Mesendoderm (in vitro differentiated cells): ENCODE results near the gene HMG20B.
A peak's percentile ranks its signal among the peaks of the same experiment; 100 is the strongest.

Experiments
- DNase-seq: peaks from one replicate; pipeline ENCODE4 v3.0.0; 2013
- H2AK5ac ChIP-seq: 2 replicates; pipeline ENCODE4 v1.6.1; 2013; ENCODE audit warnings: low read length, inconsistent platforms
- H2BK120ac ChIP-seq: 2 replicates; pipeline ENCODE4 v1.6.1; 2013; ENCODE audit warnings: low read depth, mild to moderate bottlenecking, low read length, moderate library complexity, mixed read lengths
- H2BK15ac ChIP-seq: replicated peaks from 2 replicates; pipeline ENCODE4 v1.6.1; 2013; ENCODE audit warnings: low read depth, mild to moderate bottlenecking, moderate library complexity
- H2BK5ac ChIP-seq: 2 replicates; pipeline ENCODE4 v1.6.1; 2013; ENCODE audit warnings: low read length, inconsistent platforms
- H3K18ac ChIP-seq: 2 replicates; pipeline ENCODE4 v1.6.1; 2013; ENCODE audit warnings: mild to moderate bottlenecking, low read length, mixed read lengths
- H3K23ac ChIP-seq: one replicate; pipeline ENCODE4 v1.6.1; 2013; ENCODE audit warnings: low read length
- H3K27ac ChIP-seq: 2 replicates; pipeline ENCODE4 v1.5.1; 2013; ENCODE audit warnings: low read depth, mild to moderate bottlenecking, inconsistent platforms, low read length, moderate library complexity
- H3K27me3 ChIP-seq: 2 replicates; pipeline ENCODE4 v1.6.1; 2013; ENCODE audit warnings: low read length, control low read depth, mild to moderate bottlenecking, inconsistent platforms; ENCODE audit not compliant: insufficient read depth, poor library complexity
- H3K36me3 ChIP-seq: 2 replicates; pipeline ENCODE4 v1.6.1; 2013; ENCODE audit warnings: low read length, inconsistent platforms; ENCODE audit not compliant: control insufficient read depth, insufficient read depth
- H3K4ac ChIP-seq: one replicate; pipeline ENCODE4 v1.6.1; 2013; ENCODE audit warnings: low read depth, mild to moderate bottlenecking, low read length, moderate library complexity
- H3K4me1 ChIP-seq: 2 replicates; pipeline ENCODE4 v1.6.1; 2013; ENCODE audit warnings: low read depth, low read length, inconsistent platforms; ENCODE audit not compliant: control insufficient read depth
- H3K4me2 ChIP-seq: 2 replicates; pipeline ENCODE4 v1.6.1; 2013; ENCODE audit warnings: low read length
- H3K4me3 ChIP-seq: 2 replicates; pipeline ENCODE4 v1.5.1; 2013; ENCODE audit warnings: mild to moderate bottlenecking, low read length
- H3K56ac ChIP-seq: one replicate; pipeline ENCODE4 v1.6.1; 2013; ENCODE audit warnings: low read length
- H3K79me1 ChIP-seq: 2 replicates; pipeline ENCODE4 v1.6.1; 2013; ENCODE audit warnings: low read length, inconsistent platforms
- H3K79me2 ChIP-seq: 2 replicates; pipeline ENCODE4 v1.6.1; 2013; ENCODE audit warnings: mild to moderate bottlenecking, low read length; ENCODE audit not compliant: control insufficient read depth, insufficient read depth
- H3K9ac ChIP-seq: 2 replicates; pipeline ENCODE4 v1.6.1; 2013; ENCODE audit warnings: low read length, inconsistent platforms
- H4K5ac ChIP-seq: one replicate; pipeline ENCODE4 v1.6.1; 2013; ENCODE audit warnings: low read length
- H4K8ac ChIP-seq: one replicate; pipeline ENCODE4 v1.6.1; 2013; ENCODE audit warnings: low read depth, mild to moderate bottlenecking, control low read depth, low read length, moderate library complexity
- WGBS: extraction: QIAGEN DNeasy Blood & Tissue Kit; methylation state at CpG from one replicate; pipeline ENCODE4 v1.1.7; 2013; ENCODE audit warnings: low lambda C conversion rate, missing lambda C conversion rate; ENCODE audit not compliant: insufficient coverage; ENCODE audit errors: extremely low coverage; 5-methylcytosine and 5-hydroxymethylcytosine counted together

HMG20B gene

DNA sequence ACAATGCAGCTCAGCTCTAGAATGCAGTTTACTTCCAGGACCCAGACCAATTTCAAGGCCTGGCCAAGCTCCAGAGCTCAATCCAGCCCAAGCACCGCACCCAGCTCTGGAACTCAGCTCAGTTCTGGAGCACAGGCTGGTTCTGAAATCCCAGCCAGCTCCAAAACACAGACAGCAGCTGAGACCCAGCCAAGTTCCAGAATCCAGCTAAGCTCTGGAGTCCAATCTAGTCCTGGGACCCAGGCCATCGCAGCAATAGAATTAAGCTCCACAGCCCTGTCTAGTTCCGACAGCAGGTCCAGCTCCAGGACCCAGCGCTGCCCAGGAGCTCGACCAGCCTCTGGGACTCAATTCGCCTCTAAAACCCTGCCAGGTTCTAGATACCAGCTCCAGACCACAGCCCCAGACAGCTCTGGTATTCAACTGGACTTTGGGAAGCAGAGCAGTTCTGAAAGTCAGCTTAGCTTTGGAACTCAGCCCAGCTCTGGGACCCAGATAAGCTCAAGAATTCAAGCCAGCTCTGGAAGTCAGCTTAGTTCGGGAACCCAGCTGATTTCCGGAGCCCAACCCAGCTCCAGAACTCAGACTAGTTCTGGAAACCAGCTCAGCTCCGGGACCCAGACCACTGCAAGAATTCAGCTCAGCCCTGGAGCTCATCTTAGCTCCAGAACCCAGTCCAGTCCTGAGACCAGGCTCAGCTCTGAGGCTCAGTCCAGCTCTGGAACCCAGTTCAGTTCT is 19.3 kb downstream of the HMG20B start:
- Histone ChIP-seq H3K9ac (no peak overlapping the region), H4K8ac (no peak overlapping the region), H4K5ac (no peak overlapping the region), H3K18ac (no peak overlapping the region), H3K27ac (no peak overlapping the region), H3K4ac (no peak overlapping the region), H2BK15ac (no peak overlapping the region), H3K4me2 (no peak overlapping the region), H2AK5ac (no peak overlapping the region), H3K23ac (no peak overlapping the region), H2BK120ac (no peak overlapping the region), H3K56ac (no peak overlapping the region), H3K27me3 (no peaks in the 10 kb centered on the region), H3K4me3 (no peak overlapping the region), H3K79me1 (no peaks in the 10 kb centered on the region), H3K36me3 (no peaks in the 10 kb centered on the region), H3K4me1 (no peaks in the 10 kb centered on the region), H3K79me2 (no peaks in the 10 kb centered on the region), H2BK5ac (no peak overlapping the region)
- DNase-seq: no peak
- no CpG with 5 or more reads among the region's 9 CpGs for WGBS

DNA sequence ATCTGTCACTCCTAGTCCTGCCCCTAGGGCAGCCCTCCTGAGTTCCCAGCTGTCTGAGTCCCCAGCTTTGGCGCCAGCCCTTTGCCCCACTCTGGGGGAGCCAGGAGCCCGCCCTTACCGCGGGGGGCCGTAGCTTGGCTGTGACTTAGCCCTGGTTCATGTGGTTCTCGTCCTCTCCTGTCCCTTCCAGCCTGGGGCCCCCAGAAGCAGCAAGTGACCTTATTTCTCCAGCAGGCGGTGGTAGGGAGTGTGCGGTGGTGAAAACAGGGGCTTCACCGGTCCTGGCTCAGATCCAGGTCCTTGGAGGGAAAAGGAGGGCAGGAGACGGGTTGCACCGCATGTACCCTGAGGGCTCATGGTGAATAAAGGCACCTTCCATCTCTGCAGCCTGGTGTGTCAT is 20.4 kb downstream of the HMG20B start:
- H2BK5ac ChIP-seq: no peak overlapping the region
- no peak overlapping the region for H3K4me3 ChIP-seq
- peak; percentile 60 for DNase-seq
- no peak overlapping the region for H4K5ac ChIP-seq
- no peak overlapping the region for H3K9ac ChIP-seq
- H4K8ac ChIP-seq: no peak overlapping the region
- H3K18ac ChIP-seq: no peak overlapping the region
- H3K4ac ChIP-seq: no peak overlapping the region
- H2AK5ac ChIP-seq: no peak overlapping the region
- H3K27me3 ChIP-seq: no peaks in the 10 kb centered on the region
- H3K56ac ChIP-seq: no peak overlapping the region
- no peak overlapping the region for H3K23ac ChIP-seq
- H3K4me2 ChIP-seq: no peak overlapping the region
- no CpG with 5 or more reads among the region's 11 CpGs for WGBS
- no peaks in the 10 kb centered on the region for H3K79me1 ChIP-seq
- no peak overlapping the region for H3K27ac ChIP-seq
- no peaks in the 10 kb centered on the region for H3K79me2 ChIP-seq
- H3K36me3 ChIP-seq: no peaks in the 10 kb centered on the region
- H2BK15ac ChIP-seq: no peak overlapping the region
- H2BK120ac ChIP-seq: no peak overlapping the region
- no peaks in the 10 kb centered on the region for H3K4me1 ChIP-seq

DNA sequence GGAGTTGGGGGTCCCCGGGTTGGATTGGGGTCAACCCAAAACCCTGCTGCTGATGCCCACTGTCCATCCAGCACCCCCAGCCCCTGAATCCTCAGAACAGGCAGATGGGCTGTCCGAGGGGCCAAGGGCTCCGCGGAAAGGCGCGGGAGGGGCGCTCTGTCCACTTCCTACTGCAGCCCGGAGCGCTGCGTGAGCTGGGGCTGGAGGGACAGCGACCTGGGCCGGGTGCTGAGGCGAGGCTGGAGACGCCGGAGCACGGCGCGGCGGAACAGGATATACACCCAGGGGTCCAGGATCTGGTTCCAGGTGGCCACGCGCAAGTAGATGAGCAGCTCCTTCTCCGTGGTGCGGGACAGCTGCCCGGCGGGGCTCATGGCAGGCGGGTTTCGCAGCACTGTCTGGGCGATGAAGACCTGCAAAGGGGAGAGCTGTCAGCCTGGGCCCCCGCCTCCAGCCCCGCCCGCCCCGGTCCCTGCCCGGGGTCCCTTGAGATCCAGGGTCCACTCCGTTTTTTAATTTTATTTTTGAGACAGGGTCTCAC is 22.8 kb downstream of the HMG20B start:
- H3K9ac ChIP-seq: no peak overlapping the region
- no peak overlapping the region for H3K4me3 ChIP-seq
- no peak overlapping the region for H2AK5ac ChIP-seq
- no peak overlapping the region for H3K18ac ChIP-seq
- H3K27me3 ChIP-seq: no peaks in the 10 kb centered on the region
- H3K79me2 ChIP-seq: no peaks in the 10 kb centered on the region
- no peak overlapping the region for H2BK5ac ChIP-seq
- H3K27ac ChIP-seq: no peak overlapping the region
- no peak overlapping the region for H3K56ac ChIP-seq
- H4K8ac ChIP-seq: no peak overlapping the region
- no peak overlapping the region for H3K23ac ChIP-seq
- no CpG with 5 or more reads among the region's 34 CpGs for WGBS
- H3K4ac ChIP-seq: no peak overlapping the region
- no peaks in the 10 kb centered on the region for H3K4me1 ChIP-seq
- no peak for DNase-seq
- no peak overlapping the region for H4K5ac ChIP-seq
- H3K36me3 ChIP-seq: no peaks in the 10 kb centered on the region
- H3K79me1 ChIP-seq: no peaks in the 10 kb centered on the region
- no peak overlapping the region for H2BK15ac ChIP-seq
- H3K4me2 ChIP-seq: no peak overlapping the region
- H2BK120ac ChIP-seq: no peak overlapping the region

DNA sequence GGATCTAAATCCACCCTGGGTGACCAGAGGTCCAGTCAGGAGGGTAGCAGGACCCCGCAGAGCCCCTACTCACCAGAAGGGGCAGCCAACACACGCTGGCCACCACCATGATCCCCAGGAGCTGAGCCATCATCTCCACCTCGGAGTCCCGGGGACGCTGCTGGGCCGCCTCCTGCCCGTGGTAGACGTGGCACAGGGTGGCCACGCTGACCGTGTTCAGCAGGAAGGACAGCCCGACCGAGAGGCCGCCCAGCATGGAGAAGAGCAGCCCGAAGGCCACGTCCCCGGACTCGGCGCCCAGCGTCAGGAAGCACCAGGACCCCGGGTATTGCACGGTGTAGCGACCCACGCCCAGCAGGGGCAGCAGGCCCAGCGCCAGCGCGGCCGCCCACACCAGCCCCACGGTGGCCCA is 27.0 kb downstream of the HMG20B start:
- Histone ChIP-seq H3K4me1 (no peaks in the 10 kb centered on the region), H2AK5ac (no peak overlapping the region), H4K8ac (no peak overlapping the region), H4K5ac (no peak overlapping the region), H3K4me2 (no peak overlapping the region), H3K27me3 (no peaks in the 10 kb centered on the region), H3K9ac (no peak overlapping the region), H3K79me1 (no peaks in the 10 kb centered on the region), H2BK15ac (no peak overlapping the region), H3K56ac (no peak overlapping the region), H3K79me2 (no peaks in the 10 kb centered on the region), H2BK120ac (no peak overlapping the region), H3K27ac (no peak overlapping the region), H3K36me3 (no peaks in the 10 kb centered on the region), H3K4ac (no peak overlapping the region), H3K23ac (no peak overlapping the region), H3K18ac (no peak overlapping the region), H3K4me3 (no peak overlapping the region), H2BK5ac (no peak overlapping the region)
- no CpG with 5 or more reads among the region's 28 CpGs for WGBS
- peak; percentile 46 for DNase-seq

DNA sequence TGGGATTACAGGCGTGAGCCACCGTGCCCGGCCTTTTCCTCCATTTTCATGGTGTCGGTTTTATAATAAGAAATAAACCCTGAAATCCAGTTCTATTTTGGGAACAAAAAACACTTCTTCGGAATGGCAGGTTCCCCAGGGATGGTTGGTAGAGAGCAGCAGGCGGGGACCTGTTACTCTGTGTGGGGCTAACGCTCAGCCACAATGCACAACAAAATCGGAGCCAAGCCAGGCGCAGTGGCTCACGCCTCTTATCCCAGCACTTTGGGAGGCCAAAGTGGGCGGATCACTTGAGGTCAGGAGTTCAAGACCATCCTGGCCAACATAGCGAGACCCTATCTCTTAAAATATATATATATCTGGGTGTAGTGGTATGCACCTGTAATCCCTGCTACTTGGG is 28.3 kb downstream of the HMG20B start:
- Histone ChIP-seq H3K27me3 (no peaks in the 10 kb centered on the region), H3K4me3 (no peak overlapping the region), H4K8ac (no peak overlapping the region), H3K79me2 (no peaks in the 10 kb centered on the region), H4K5ac (no peak overlapping the region), H3K79me1 (no peaks in the 10 kb centered on the region), H3K9ac (no peak overlapping the region), H3K27ac (no peak overlapping the region), H3K56ac (no peak overlapping the region), H3K18ac (no peak overlapping the region), H2AK5ac (no peak overlapping the region), H3K23ac (no peak overlapping the region), H3K4me2 (no peak overlapping the region), H3K4ac (no peak overlapping the region), H2BK15ac (no peak overlapping the region), H3K36me3 (no peaks in the 10 kb centered on the region), H2BK5ac (no peak overlapping the region), H2BK120ac (no peak overlapping the region), H3K4me1 (no peaks in the 10 kb centered on the region)
- no peak for DNase-seq
- no CpG with 5 or more reads among the region's 12 CpGs for WGBS
